HG03196 (cell line): Measurements from ENCODE around the gene TPK1.
"Not testable (repeated sequence)": the region's sequence is repeated elsewhere in the genome, so short reads cannot be mapped to it uniquely, and the experiment has no call there.

Experiments
- ATAC-seq: cut with Tn5 transposase; IDR thresholded peaks from one replicate; pipeline ENCODE4 v1.9.1; 2021; ENCODE audit not compliant: unreplicated experiment

The TPK1 gene

DNA sequence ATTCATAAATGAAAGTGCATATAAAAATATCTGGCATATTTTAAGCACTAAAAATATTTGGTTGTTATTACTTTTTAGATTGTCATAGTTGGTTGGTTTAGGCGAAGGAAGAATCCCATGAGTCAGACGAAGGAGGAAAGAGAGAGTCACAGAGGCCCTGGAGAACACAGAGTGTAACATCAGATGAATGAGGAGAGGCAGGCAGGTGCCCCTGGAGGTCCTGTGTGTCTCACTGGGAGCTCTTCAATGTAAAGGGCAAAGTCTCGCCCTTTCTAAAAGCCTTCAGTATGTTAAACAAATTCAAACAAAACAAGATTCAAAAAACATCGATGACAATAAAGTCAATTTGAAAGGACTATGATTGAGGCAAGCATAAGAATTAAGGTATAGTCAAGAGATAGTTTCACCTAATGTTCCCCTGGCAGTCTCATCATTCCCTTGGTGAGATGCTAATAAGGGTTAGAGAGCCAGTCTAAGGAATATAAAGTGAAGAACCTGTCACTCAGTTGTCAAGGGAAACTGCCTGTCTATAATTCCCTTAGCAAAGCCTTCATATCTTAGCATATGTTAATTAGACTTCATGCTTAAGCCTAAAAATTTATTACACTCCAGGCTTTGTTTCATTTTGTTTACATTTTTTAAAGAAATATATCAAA lies 194.3 kb downstream of the TPK1 start:
- ATAC-seq: no peak

- ATAC-seq: no peak
Measured at GRCh38 chr7:144632724-144633123, 203.1 kb downstream of the TPK1 start.

- ATAC-seq: no peak
Measured at GRCh38 chr7:144629598-144629997, 206.3 kb downstream of the TPK1 start.

DNA sequence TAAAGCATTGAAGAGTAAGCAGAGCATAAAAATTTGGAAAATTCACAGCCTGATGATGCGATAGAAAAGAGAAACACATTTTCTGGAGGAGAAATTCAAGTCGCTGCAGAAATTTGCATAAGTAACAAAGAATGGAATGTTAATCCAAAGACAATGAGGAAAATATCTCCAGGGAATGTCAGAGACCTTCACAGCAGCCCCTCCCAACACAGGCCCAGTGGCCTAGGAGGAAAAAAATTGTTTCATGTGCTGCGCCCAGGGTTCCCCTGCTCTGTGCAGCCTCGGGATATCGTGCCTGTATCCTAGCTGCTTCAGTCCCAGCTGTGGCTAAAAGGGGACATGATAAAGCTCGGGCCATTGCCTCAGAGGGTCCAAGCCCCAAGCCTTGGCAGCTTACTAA lies 206.8 kb downstream of the TPK1 start:
- no peak for ATAC-seq

GRCh38 chr7:144628176-144628575 lies 207.7 kb downstream of the TPK1 start:
- no peak for ATAC-seq

DNA sequence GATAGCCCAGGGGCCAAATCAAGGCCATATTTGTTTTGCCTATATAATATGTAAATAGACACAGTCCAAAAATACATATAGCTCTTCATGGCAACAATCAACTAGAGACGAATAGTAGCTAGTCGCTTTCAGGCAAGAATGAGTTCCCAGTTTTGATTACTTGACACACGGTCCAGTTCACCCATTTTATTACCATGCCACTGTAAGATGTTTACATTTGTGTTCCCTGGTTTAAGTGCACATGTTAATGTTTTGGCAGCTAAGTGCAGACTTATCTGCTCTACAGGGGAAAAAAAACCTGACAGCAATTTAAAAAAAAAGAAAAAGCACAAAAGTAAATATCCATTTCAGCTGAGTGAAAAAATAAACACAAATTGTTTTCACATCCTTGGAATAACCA lies 213.1 kb downstream of the TPK1 start:
- ATAC-seq: no peak

- ATAC-seq: no peak
Measured at GRCh38 chr7:144606261-144606660, 229.6 kb downstream of the TPK1 start.

- ATAC-seq: no peak
Measured at GRCh38 chr7:144596953-144597352, 238.9 kb downstream of the TPK1 start.

DNA sequence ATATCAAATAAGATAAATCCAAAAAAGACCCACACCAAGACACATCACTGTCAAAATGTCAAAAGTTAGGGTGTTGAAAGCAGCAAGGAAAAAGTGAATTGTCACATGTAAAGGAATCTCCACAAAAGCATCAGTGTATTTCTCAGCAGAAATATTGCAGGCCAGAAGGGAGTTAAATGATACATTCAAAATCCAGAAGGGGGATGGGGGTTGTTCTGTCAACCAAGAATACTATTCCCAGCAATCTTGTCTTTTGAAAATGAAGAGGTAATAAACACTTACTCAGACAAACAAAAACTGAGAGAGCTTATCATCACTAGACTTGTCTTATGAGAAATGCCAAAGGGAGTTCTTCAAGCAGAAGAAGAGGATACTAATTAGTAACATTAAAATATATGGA lies 241.3 kb downstream of the TPK1 start:
- ATAC-seq: no peak

- no peak for ATAC-seq
Measured at GRCh38 chr7:144588559-144589051, 247.2 kb downstream of the TPK1 start.

DNA sequence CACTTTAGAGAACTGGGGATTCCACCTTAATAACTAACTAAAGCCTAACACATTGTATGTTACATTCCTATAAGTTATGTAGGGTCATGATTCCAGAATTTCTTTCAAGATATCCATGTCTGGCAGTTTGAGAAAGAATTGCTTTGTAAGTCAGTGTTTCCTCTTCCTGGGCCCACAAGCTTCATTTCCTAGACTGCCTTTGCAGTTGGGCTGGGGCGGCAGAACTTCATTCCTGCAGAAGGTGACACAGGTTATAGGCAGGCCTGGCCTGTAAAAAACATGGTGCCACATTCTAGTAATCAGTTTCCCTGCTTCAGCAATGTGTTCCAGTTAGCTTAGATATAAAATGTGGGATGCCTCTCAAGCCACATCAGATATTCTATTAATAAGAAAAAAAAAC lies 248.2 kb downstream of the TPK1 start:
- ATAC-seq: no peak

- ATAC-seq: no peak
Measured at GRCh38 chr7:144584726-144585125, 251.1 kb downstream of the TPK1 start.

GRCh38 chr7:144579687-144580086 lies 256.2 kb downstream of the TPK1 start:
- no peak for ATAC-seq

GRCh38 chr7:144575456-144575855 lies 260.4 kb downstream of the TPK1 start:
- no peak for ATAC-seq

DNA sequence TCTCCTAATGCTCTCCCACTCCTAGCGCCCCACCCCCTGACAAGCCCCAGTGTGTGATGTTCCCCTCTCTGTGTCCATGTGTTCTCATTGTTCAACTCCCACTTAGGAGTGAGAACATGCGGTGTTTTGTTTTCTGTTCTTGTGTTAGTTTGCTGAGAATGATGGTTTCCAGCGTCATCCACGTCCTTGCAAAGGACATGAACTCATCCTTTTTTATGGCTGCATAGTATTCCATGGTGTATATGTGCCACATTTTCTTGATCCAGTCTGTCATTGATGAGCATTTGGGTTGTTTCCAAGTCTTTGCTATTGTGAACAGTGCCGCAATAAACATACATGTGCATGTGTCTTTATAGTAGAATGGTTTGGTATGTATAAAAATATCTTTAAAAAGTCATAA lies 261.1 kb downstream of the TPK1 start:
- not testable (repeated sequence) for ATAC-seq

GRCh38 chr7:144568233-144568632 lies 267.6 kb downstream of the TPK1 start:
- ATAC-seq: no peak

DNA sequence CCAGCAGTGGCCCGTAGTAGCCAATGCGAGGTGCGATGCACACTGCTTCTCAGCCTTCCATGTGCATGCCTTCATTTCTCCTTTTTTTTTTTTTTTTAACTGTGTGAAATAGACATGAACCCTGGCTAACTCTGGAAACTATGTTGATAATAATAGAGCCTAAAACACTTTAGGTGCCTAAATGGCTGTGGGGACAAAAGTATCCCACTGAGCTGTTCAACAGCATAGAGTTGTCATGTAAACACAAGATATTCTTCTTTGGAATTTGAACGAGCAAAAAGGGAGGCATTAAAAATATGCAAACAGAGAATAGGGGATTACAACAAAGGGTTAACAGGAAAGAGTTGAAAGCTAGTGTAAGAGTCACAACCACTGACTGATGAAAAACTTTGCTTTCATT lies 270.3 kb downstream of the TPK1 start:
- ATAC-seq: no peak

DNA sequence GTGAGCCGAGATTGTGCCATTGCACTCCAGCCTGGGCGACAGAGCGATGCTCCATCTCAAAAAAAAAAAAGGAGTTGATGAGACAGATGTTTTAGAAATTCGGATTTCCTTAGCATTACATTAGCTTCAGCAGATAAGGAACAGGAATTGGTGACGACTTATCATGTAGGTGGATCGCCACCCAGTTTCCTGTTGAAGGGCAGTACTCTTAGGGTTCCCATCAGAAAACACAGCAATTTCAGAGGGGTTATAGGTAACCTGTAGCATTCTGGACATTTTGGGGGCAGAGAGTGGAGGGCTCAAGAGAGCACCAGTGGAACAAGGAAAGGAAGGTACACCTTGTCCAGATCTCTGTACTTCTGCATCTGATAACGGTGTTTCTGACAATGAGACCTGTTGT lies 286.0 kb downstream of the TPK1 start:
- no peak for ATAC-seq

GRCh38 chr7:144548556-144548955 lies 287.3 kb downstream of the TPK1 start:
- ATAC-seq: no peak

DNA sequence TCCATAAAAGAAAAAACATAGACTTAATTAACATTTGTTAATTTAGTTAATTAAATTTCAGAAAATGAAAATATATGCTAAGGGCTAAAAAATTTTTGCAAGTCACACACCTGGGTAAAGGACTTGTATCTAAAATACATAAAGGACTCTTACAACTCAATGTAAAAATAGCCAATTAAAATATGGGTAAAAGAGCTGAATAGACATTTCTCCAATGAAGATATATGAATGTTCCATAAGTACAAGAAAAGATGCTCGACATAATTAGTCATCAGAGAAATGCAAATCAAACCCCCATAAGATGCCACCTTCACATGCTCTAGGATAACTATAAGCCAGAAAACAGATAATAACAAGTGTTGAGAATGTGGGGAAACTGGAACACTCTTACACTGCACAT lies 288.0 kb downstream of the TPK1 start:
- no peak for ATAC-seq

DNA sequence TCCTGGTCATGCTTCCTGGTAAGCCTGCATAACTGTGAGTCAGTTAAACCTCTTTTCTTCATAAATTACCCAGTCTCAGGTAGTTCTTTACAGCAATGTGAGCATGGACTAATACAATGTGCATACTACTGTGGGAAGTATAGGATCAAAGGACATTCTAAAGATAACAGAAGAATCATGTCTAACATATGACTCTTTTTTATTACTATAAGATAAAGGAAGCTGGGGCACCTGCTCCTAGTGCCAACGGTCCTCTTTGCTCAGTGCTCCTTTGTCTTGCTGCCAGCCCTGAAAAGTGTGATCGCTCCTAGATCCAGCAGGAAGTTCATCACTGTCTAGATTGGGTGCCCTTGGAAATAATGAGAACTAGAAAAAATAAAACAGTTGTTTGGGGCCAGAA lies 289.1 kb downstream of the TPK1 start:
- no peak for ATAC-seq

GRCh38 chr7:144545330-144545729 lies 290.5 kb downstream of the TPK1 start:
- ATAC-seq: no peak

GRCh38 chr7:144534655-144535395 lies 301.0 kb downstream of the TPK1 start:
- ATAC-seq: no peak
